Nucleus accumbens (tissue), 56 donors: ENCODE measurements around the gene TADA1.
"Not testable (repeated sequence)": the region's sequence is repeated elsewhere in the genome, so short reads cannot be mapped to it uniquely, and the experiment has no call there.

Experiments
- DNase-seq, 56 donors: peaks; one replicate each; lab custom pipeline; 2025; lab: John Stamatoyannopoulos, UW

TADA1 gene

DNA sequence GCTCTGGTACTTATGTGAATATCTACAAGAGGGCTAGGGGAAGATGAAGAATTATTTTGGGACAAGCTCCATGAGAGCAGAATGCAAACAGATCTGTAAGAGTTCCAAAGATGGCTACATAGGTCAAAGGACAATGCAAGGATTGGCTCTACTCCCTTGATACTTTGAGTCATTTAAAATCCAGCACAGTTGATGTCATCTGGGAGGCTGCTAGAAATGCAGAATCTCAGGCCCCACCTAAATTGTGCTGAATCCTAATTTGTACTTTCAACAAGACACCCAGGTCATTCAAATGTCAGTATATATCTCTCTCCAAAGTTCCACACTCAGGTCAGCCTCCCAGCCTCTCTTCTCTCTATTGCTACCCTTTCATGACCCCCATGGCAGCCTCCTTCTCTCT, 23.7 kb upstream of the TADA1 start:
- DNase-seq: no peak

DNA sequence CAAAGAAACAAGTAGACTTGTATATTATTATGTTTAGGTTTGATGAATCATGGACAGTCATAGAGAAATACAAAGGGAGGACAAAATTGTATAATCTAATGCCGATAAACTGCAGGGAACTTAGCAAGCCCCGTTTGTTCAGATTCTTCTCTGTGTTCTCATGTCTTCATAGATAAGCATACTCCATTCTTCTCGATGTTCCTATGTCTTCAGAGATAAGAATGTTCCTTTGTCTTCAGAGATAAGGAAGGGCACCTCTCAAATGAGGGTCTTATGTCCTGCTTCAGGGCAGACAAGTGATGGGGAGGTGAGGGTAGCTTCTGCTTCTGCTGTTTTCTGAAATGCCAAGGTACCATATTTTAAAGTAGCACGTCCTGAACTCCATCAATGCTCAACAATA, 19.7 kb upstream of the TADA1 start:
- DNase-seq: no peak

DNA sequence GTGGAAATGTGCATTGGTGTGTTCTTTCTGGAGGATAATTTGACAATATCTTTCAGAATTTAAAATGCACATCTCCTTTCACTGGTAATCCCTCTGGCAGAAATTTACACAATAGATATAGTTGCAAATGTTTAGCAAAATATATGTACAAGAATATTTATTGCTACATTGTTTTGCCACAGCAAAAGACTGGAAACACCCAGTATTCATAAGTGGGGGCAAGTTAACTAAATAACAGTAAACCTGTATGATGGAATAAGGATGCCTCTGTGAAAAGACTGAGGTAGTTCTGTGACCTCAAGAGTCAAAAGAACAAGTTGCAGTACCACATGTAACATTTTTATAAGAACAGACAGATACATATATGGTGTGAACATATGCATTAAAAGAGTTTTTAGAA, 13.7 kb upstream of the TADA1 start:
- DNase-seq: no peak

DNA sequence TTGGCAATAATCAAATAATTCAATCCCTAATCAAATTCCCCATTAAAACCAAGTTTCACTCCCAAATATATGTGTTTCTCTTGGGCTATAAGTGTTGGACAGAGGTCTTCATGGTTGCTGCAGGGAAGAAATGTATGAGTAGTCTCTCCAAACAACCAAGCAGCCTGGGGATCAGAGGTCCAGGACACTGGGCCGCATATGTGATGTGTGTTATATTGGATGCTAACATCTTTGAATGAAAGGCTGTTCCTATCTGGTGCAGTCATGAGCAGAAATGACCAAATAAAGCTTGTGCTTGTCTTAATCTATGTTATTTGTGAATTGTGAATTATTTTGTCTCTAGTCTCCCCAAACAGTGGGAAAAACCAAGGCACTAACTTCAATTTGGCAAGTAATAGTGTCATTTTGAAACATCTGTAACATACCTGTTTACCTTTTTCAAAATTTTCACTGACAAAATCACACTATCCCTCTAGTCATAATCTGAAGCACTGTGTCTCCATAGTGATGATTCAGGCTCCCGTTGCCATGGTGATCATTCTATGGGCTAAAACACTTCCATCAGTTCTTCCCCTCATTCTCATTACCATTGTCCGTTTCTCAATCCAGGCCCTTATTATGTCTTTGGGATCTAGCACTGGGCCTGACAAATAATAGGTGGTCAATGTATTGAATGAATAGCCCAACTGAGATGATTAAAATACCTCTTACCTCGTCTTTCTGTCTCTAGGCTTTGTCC, 12.5 kb upstream of the TADA1 start:
- peak in 3 of 56 donors; percentile 8 to 33 (median 24) for DNase-seq

DNA sequence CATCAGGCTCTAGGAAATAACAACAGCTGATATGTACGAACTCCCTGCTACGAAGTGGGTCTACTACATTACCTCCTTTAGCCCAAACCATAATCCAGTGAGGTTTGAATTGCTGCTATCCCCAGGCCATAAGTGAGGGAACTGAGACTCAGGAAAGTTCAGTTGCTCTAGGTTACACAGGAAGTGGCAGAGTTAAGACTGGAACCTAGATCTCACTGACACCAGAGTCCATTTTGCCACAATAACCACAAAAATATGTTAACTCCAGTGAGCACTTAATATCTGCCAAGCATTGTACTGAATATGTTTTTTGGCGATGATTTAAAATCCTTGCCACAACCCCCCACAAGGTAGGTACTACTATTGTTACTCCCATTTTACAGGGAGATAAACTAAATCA, 8.9 kb upstream of the TADA1 start:
- DNase-seq: no peak

DNA sequence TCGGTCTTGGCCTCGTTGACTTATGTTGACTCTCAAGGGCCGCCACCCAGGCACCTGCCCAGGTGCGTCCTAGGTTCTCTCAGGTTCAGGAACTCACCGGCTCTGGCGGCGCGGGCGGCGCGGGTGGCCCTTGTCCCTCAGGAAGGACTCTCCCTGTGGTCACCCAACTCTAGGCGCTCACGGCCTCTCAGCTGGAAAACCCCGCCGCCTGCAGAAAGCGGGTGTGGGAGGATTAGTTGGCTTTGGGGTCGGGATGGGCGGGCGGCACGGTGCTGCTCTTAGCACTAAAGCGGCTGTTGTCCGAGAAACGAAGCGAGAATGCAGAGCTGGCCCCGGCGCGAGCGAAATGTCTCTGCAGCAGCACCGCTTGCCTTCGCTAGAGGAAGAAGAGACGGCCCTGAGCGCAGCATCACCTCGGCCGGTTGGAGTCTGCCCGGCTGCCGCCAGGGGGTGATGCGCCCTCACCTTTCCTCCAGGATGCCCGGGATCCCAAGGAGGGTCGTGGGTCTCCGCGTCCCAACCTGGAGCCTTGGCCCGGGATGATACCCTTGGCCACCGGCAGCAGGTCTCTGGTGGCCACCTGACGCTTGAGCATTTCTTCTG, 8.1 kb upstream of the TADA1 start:
- peak in 45 of 56 donors; percentile 3 to 73 (median 24) for DNase-seq

DNA sequence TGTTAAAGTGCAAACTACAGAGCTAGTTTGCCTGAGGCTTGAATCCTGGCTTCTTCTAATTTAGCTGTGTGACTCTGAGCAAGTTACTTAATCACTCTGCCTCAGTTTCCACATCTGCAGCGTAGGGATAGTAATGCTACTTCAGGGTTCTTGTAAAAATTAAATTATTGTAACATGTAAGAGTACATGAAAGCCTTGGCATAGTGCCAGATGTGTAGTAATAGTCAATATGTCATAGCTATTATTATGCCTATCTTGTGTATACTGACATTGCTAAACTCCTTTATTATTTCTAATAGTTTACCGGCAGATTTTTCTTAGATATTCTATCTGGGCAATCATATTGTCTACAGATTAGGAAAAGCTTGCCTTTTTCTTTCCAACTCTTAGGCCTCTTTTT, 6.8 kb upstream of the TADA1 start:
- DNase-seq: no peak

DNA sequence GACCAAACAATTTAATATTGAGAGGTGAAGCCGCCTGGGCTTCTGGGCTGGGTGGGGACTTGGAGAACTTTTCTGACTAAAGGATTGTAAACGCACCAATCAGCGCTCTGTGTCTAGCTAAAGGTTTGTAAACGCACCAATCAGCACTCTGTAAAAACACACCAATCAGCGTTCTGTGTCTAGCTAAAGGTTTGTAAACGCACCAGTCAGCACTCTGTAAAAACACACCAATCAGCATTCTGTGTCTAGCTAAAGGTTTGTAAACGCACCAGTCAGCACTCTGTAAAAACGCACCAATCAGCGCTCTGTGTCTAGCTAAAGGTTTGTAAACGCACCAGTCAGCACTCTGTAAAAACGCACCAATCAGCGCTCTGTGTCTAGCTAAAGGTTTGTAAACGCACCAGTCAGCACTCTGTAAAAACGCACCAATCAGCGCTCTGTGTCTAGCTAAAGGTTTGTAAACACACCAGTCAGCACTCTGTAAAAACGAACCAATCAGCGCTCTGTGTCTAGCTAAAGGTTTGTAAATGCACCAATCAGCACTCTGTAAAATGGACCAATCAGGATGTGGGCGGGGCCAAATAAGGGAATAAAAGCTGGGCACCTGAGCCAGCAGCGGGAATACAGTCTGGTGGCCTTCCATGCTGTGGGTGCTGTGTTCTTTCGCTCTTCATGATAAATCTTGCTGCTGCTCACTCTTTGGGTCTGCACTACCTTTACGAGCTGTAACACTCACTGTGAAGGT, 2.3 kb upstream of the TADA1 start:
- DNase-seq: not testable (repeated sequence)

DNA sequence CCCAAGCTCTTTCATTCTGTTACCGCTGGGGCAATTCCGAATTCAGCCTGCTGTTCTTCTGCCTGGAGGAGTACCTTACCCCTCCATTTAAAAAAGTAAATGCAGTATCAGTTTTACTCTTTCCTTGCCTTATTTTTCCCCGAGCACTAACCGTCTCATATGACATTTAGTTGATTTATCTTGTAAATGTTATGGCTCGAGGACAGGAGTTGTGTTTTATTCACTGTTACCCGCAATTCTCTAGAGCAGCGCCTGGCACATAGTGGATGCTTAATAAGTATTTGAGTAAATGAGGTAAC, 425 bp upstream of the TADA1 start:
- DNase-seq: no peak

DNA sequence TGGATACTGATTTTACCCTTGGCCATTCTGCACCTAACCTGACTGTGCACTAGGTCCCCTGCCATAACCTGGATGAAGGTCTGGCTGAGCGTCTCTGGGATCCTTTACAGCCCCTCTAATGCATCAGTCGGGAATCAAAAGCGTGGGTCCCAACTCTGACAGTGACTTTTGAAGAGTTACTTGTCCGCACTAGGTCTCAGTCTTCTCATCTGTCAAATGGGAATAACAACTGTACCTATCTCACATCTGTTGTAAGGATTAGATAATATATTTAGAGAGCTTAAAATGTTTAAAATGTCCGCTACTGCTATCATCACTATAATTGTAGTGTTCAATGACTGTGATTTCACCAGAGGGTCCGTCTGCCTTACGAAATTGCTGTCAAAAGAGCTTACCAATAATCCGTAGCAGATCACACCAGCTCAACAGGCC, 746 bp downstream of the TADA1 start:
- no peak for DNase-seq

DNA sequence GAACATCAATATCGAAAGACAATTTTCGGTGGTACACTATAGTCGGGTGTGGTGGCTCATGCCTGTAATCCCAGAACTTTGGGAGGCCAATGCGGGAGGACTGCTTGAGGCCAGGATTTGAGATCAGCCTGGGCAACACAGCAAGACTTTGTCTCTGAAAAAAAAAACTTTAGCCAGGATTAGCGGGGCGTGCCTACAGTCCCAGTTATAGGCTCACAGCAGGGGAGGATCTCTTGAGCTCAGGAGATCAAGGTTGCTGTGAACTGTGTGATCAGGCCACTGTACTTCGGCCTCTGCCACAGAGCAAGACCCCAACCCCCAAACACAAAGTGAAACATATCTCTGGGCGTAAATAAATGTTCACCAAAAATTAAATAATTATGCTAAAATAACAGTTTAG, 1.6 kb downstream of the TADA1 start:
- no peak for DNase-seq

DNA sequence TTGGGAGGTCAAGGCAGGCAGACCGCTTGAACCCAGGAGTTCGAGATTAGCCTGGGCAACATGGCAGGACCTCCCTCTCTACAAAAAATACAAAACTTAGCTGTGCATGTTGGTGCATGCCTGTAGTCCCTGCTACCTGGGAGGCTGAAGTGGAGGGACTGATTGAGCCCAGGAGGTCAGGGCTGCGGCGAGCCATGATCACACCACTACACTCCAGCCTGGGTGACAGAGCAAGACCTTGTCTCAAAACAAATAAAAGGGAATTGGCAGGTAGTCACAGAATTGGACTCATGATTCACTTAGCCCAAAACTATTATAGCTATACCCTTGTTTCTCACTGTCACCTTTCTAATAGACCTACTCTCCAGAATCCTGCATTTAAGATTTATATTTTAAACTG, 5.5 kb downstream of the TADA1 start:
- no peak for DNase-seq

DNA sequence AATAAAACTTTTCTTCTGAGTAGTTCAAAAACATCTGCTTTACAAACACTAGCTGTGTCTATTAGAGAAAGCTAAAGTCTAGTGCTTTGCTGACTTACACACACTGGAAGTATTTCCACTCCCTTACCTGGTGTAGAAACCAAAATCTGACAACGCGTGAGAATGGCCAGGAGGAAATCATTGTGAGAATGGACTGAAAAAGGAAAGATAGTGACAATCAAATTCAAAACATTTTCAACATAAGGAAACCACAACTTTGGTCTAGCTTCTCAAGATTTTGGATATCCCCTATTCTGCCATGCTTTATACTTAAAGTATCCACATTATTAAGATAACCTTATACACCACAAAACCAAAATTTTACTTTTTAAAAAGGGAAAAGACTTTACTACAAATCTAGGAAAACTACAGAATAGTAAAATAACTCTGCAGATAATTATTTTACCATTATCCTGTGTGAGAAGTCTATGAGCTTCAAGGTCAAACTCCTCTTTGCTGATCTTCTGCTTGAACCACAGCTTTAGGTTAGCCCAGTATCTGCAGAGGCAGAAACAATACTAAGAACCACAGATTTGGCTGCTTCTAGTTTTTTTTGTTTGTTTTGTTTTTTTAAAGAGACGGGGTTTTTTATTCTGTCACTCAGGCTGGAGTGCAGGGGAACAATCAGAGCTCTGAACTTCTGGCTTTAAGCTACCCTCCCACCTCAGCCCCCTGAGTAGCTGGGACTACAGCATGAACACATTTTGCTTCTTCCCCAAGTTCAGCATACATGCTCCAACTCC, 6.6 kb downstream of the TADA1 start:
- DNase-seq: no peak

DNA sequence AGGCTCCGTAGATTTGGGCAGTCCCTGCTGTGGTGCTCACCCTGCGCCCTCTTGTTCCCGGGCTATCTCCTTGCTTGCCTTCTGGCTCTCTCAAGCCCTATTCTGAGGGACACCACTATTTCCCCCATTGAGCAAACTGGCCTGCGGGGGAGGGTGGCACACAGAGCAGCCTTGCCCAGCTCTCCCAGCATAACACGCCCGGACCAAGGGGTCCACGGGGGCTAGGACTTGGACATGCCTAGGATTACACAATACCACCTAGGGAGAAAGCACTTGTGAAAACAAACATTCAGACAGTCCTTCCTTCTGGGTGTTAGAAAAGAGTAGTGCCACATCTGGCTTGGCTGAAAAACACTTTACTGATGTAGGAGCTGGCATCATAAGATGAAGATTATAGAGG, 7.4 kb downstream of the TADA1 start:
- no peak for DNase-seq

DNA sequence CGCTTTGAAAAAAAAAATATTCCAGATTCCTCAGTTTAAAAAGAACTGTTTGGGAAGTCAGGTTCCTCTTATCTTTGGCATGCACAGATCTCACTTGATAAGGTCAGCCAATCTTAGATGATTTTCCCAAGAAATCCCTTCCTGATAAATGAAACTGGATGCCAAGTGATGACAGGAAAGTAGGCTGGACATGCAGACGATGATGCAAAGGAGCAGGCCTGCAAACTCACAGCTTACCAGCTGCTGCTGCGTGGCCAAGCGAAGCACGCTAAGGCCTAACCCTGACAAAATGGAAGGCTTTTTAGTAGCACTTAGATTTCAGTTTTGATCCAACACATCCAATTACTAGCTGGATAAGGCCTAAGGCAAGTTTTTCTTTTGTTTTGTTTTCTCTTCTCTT, 10.1 kb downstream of the TADA1 start:
- no peak for DNase-seq

DNA sequence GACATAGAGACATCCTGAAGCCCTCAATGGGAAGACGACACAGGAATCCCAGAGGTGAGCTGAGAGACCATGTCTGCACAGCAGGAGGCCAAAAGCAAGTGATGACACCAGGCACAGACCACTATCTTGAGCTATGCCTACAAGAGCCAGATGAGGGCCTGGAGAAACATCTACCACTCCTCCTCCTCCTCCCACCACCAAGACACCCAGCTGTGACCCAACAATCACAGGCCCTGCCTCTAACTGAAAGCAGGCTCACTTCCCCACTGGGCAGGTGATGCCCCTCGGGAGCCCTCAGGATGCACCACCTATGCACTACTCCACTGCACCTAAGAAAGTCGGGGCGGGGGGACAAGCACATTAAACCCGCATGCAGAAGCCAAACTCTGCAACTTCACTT, 16.5 kb downstream of the TADA1 start:
- DNase-seq: no peak

DNA sequence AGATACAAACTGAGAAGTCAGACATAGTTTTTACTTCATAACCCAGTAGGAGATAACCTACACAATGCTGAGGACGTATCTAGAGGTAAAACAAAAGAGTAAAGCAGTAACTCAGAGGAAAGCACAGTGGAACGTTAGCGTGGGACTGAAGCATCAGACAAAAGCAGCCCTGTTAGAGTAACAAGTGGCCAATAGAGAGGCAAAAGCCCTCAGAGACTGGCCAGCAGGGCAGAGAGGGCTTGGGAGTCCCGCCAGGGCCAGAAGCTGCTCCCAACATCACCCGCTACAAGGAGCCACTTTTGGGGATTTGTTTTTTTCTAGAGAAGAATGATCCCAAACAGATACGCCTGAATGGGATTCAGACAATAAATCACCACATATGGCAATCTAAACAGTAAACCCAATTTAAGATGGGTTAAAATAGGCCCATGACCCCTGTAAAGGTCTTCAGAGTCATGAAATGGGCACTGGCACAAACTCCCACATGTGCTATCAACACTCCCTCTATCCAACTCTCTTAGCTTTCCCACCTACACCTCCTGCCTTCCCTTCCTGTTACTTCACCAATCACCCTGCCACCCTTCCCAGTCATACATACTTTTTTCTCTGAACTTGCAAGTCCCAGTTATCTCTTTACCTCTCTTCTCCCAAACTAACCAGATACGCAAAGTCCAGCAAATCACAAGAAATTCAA, 17.2 kb downstream of the TADA1 start:
- DNase-seq: peak in 45 of 56 donors; percentile 18 to 84 (median 65)

DNA sequence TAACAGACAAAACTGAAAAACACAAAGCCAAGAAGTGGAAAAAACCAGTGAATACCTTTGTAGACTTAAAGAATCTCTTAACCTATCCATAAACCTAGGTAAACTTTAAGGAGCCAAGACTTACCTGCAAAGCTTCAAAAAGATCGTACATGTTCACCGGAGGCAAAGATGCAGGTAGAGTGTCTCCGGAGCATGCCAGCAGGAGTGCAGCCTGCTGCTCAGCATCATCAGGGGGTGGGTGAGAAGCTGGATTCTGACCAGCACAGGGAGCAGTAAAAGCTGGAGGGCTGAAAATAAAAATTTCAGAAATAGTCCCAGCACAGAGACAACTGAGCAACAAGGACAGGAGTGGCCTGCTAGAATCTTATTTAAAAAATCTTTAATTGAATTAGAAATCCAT, 18.1 kb downstream of the TADA1 start:
- DNase-seq: no peak

DNA sequence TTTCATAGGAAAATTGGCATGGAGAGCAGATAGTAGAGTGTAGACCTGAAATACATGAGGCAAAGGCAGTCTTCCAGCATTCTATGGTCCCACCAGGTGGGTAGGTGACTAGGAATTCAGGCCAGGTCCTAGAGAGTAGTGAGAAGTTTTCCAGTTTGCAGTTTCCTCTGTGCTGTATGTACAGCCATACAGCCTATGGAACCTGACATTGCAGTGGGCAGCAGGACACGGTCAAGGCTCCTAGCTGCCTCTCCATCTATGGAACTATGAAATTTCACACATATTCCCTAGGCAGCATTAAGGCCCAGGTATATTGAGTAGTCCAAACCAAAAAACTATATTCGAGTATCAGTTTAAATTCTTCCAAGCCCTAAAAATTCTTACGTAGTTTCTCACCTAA, 20.5 kb downstream of the TADA1 start:
- DNase-seq: no peak

DNA sequence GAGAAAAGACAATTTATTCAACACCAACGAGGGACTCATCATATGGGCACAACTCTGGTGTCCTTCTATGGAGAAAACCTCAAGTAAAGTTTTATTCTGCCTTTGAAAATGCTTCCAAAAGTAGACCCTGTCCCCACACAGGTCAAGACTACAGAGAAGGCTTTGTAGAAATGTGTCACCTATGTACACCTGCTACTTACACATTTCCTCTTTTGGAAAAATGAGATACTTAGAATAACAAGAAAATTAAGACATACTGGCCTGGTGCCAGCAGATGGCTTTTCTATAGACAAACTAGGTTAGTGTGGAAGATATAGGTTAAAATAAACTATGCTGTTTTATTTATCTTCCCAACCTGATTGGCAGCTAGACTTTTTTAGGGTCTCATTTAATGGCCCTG, 23.1 kb downstream of the TADA1 start:
- DNase-seq: no peak

DNA sequence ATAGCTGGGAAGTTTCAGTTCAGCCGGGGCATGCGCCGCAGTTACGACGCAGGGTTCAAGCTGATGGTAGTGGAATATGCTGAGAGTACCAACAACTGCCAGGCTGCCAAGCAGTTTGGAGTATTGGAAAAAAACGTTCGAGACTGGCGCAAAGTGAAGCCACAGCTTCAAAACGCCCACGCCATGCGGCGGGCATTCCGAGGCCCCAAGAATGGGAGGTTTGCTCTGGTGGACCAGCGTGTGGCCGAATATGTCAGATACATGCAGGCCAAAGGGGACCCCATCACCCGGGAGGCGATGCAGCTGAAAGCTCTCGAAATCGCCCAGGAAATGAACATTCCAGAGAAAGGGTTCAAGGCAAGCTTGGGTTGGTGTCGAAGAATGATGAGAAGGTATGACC, 26.9 kb downstream of the TADA1 start:
- no peak for DNase-seq
